ENCODE measurements around the gene MESD.

DNA sequence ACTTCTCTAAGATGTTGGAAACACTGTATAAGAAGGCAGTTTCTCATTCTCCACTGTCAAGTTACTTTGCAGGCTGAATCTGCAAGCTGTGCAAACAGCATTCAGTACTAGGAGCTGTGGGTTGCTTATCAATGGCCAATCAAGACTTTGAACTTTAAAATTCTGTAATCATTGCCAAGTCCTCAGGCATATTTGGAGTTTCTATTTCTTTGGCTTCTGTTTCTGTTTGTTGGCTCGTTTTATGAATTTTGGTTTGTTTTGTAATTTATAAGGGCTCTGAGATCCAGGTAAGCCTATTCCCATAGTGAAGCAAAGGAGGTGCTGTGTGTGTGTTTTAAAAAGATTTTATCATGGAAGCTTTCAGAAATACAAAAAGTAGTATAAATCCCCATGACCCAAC is 43.2 kb upstream of the MESD start:
- TF ChIP-seq, protein P1, sequence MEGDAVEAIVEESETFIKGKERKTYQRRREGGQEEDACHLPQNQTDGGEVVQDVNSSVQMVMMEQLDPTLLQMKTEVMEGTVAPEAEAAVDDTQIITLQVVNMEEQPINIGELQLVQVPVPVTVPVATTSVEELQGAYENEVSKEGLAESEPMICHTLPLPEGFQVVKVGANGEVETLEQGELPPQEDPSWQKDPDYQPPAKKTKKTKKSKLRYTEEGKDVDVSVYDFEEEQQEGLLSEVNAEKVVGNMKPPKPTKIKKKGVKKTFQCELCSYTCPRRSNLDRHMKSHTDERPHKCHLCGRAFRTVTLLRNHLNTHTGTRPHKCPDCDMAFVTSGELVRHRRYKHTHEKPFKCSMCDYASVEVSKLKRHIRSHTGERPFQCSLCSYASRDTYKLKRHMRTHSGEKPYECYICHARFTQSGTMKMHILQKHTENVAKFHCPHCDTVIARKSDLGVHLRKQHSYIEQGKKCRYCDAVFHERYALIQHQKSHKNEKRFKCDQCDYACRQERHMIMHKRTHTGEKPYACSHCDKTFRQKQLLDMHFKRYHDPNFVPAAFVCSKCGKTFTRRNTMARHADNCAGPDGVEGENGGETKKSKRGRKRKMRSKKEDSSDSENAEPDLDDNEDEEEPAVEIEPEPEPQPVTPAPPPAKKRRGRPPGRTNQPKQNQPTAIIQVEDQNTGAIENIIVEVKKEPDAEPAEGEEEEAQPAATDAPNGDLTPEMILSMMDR (IDR thresholded peaks at IDR 0.05) = no peak; the same call in 1 of the 2 replicates
- TF ChIP-seq SIN3A (IDR thresholded peaks at IDR 0.05; ENCODE audit: borderline replicate concordance, insufficient read depth, low read depth, low read length) = no peak
- no peak for TF ChIP-seq POLR2AphosphoS5 (IDR thresholded peaks at IDR 0.05; ENCODE audit: low read depth, low read length)
- TF ChIP-seq TCF7L2 (IDR thresholded peaks at IDR 0.05; ENCODE audit: low read depth, low read length) = no peak
